Neuronal stem cell (in vitro differentiated cells): Measurements from ENCODE around the gene TACR1.

ENCODE experiments used
- DNase-seq: peaks from one replicate; pipeline ENCODE4 v3.0.0-alpha.2; 2013; ENCODE audit warnings: low spot score
- H2AFZ ChIP-seq: one replicate; pipeline ENCODE4 v1.6.1; 2013; ENCODE audit warnings: mild to moderate bottlenecking, low read length, inconsistent platforms
- H2AK5ac ChIP-seq: 2 replicates; pipeline ENCODE4 v1.6.1; 2013; ENCODE audit warnings: low read depth, mild to moderate bottlenecking, inconsistent platforms, low read length, moderate library complexity, mixed read lengths
- H2BK120ac ChIP-seq: 2 replicates; pipeline ENCODE4 v1.6.1; 2013; ENCODE audit warnings: low read depth, mild to moderate bottlenecking, inconsistent platforms, low read length, moderate library complexity, mixed read lengths
- H2BK12ac ChIP-seq: one replicate; pipeline ENCODE4 v1.6.1; 2013; ENCODE audit warnings: low read length, inconsistent platforms
- H2BK15ac ChIP-seq: 2 replicates; pipeline ENCODE4 v1.6.1; 2013; ENCODE audit warnings: mild to moderate bottlenecking, low read length, inconsistent platforms, mixed read lengths
- H2BK5ac ChIP-seq: one replicate; pipeline ENCODE4 v1.6.1; 2013; ENCODE audit warnings: inconsistent platforms, mild to moderate bottlenecking, low read length, moderate library complexity
- H3K14ac ChIP-seq: one replicate; pipeline ENCODE4 v1.6.1; 2013; ENCODE audit warnings: low read length, inconsistent platforms
- H3K18ac ChIP-seq: 2 replicates; pipeline ENCODE4 v1.6.1; 2013; ENCODE audit warnings: low read length, inconsistent platforms
- H3K23ac ChIP-seq: 2 replicates; pipeline ENCODE4 v1.6.1; 2013; ENCODE audit warnings: low read depth, mild to moderate bottlenecking, mixed read lengths, low read length, inconsistent platforms; ENCODE audit not compliant: poor library complexity
- H3K27ac ChIP-seq: replicated peaks from 3 replicates; pipeline ENCODE4 v1.5.1; 2013; ENCODE audit warnings: low read length, inconsistent platforms
- H3K27me3 ChIP-seq, 3 experiments: 2 replicates each; pipeline ENCODE4 v1.6.1; 2013; ENCODE audit warnings: low read length in 3 of 3, mild to moderate bottlenecking in 2 of 3, inconsistent platforms in 1 of 3, low read depth in 1 of 3, mixed read lengths in 1 of 3, moderate library complexity in 1 of 3; ENCODE audit not compliant: control insufficient read depth in 3 of 3, insufficient read depth in 3 of 3
- H3K36me3 ChIP-seq, 2 donors: replicated peaks in 1 of 2; 2 replicates each; pipeline ENCODE4 v1.6.1; 2013; ENCODE audit warnings: low read length in 2 of 2; ENCODE audit not compliant: control insufficient read depth in 2 of 2, insufficient read depth in 2 of 2
- H3K4ac ChIP-seq: 2 replicates; pipeline ENCODE4 v1.6.1; 2013; ENCODE audit warnings: inconsistent platforms, mild to moderate bottlenecking, low read length, moderate library complexity
- H3K4me1 ChIP-seq, 2 donors: 1 replicate in 1 of 2; 2 replicates in 1 of 2; pipeline ENCODE4 v1.6.1; 2013; ENCODE audit warnings: low read length in 2 of 2, low read depth in 1 of 2; ENCODE audit not compliant: control insufficient read depth in 2 of 2, insufficient read depth in 1 of 2
- H3K4me2 ChIP-seq: one replicate; pipeline ENCODE4 v1.6.1; 2013; ENCODE audit warnings: mild to moderate bottlenecking, low read length, inconsistent platforms; ENCODE audit not compliant: insufficient read depth, poor library complexity, severe bottlenecking
- H3K4me3 ChIP-seq, 2 donors: 2 replicates each; pipeline ENCODE4 v1.5.1; 2013; ENCODE audit warnings: low read length in 2 of 2, mild to moderate bottlenecking in 2 of 2, inconsistent platforms in 1 of 2, moderate library complexity in 1 of 2
- H3K79me1 ChIP-seq: one replicate; pipeline ENCODE4 v1.6.1; 2013; ENCODE audit warnings: low read depth, mild to moderate bottlenecking, inconsistent platforms, low read length, moderate library complexity
- H3K9ac ChIP-seq: one replicate; pipeline ENCODE4 v1.6.1; 2013; ENCODE audit warnings: mild to moderate bottlenecking, low read depth, low read length, inconsistent platforms; ENCODE audit not compliant: poor library complexity
- H3K9me3 ChIP-seq, 2 donors: replicated peaks in 1 of 2; 2 replicates each; pipeline versions ENCODE3 to v1.6.1; 2013; ENCODE audit warnings: low read length in 2 of 2, mild to moderate bottlenecking in 2 of 2, inconsistent platforms in 1 of 2, low read depth in 1 of 2, mixed read lengths in 1 of 2, moderate library complexity in 1 of 2; ENCODE audit not compliant: control insufficient read depth in 2 of 2, insufficient read depth in 1 of 2
- H4K8ac ChIP-seq: one replicate; pipeline ENCODE4 v1.6.1; 2013; ENCODE audit warnings: low read depth, mild to moderate bottlenecking, inconsistent platforms, low read length, moderate library complexity
- H4K91ac ChIP-seq: one replicate; pipeline ENCODE4 v1.6.1; 2013; ENCODE audit warnings: low read length, low read depth, mild to moderate bottlenecking, inconsistent platforms; ENCODE audit not compliant: poor library complexity
- WGBS, 2 donors: extraction: QIAGEN DNeasy Blood & Tissue Kit; methylation state at CpG; one replicate each; pipeline ENCODE4 v1.1.7; 2013; ENCODE audit warnings: missing lambda C conversion rate in 2 of 2, mixed read lengths in 1 of 2; ENCODE audit not compliant: insufficient read length in 2 of 2, insufficient replicate concordance in 1 of 2; ENCODE audit errors: extremely low coverage in 2 of 2; 5-methylcytosine and 5-hydroxymethylcytosine counted together

The TACR1 gene

GRCh38 chr2:75138528-75138927 is 60.8 kb downstream of the TACR1 start:
- Histone ChIP-seq H2AFZ (no peak overlapping the region), H3K18ac (no peak overlapping the region), H4K8ac (no peak overlapping the region), H3K27ac (no peak overlapping the region), H4K91ac (no peak overlapping the region), H3K27me3 (no peaks in the 10 kb centered on the region), H3K36me3 (no peaks in the 10 kb centered on the region), H3K9me3 (no peaks in the 10 kb centered on the region), H2BK5ac (no peak overlapping the region), H3K4me2 (no peak overlapping the region), H2BK12ac (no peak overlapping the region), H2BK120ac (no peak overlapping the region), H3K79me1 (no peaks in the 10 kb centered on the region), H3K4me1 (no peaks in the 10 kb centered on the region), H2AK5ac (no peak overlapping the region), H2BK15ac (no peak overlapping the region), H3K9ac (no peak overlapping the region), H3K14ac (no peak overlapping the region), H3K4ac (no peak overlapping the region), H3K4me3 (no peak overlapping the region), H3K23ac (no peak overlapping the region)
- DNase-seq: no peak
- WGBS, 2 donors: no CpG with 5 or more reads among the region's 1 CpG

DNA sequence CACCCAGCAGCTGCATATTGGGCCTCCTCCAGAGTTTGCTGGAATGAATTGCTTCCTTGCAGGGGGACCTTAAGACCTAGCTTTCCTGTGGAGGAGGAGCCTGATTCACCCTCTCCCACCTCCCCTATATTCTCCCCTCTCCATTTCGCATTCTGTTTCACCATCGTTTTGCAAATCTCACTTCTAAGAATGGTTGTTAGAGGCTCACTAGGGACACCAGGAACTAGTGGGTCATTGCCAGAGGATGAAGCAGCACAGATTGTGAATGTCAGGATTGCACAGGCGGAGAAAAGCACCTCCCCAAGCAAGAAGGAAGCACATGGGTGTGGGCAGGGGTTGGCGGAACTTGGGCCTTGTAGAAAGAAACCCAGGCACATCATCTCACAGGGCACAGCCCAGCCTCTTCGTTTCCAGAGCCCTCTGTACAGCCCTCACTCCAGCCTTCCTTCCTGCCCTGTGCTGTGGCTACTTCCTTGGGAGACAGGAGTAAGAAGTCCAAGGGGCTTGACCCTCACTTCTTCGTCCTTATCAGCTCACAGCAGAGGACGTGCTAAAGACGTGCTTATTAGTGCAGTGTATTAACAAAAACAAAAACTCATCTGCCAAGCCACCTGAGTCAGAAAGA is 63.4 kb downstream of the TACR1 start:
- no CpG with 5 or more reads among the region's 8 CpGs for WGBS, 2 donors
- H3K27ac ChIP-seq: no peak overlapping the region
- H2BK15ac ChIP-seq: no peak overlapping the region

DNA sequence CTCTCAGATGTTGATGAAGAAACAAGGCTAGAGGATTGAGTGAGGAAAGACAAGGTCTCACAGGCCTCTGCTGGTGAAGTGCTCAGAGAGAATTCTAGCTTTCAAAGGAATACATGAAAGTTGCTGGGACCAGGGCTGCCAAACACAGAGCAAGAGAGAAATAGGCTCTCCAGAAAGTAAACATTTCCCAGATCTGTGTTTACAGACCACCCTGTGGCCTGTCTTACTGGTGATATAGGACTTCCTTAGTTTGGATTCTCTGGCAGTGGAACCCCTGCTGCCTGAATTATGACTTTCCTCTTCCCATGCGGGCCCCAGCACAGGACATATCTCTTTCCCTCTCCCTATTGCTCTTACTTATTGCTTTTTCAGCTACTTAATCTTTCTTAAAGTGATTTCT is 64.5 kb downstream of the TACR1 start:
- no peak overlapping the region for H4K91ac ChIP-seq
- no peak overlapping the region for H2BK15ac ChIP-seq
- no peak overlapping the region for H2BK120ac ChIP-seq
- no peak overlapping the region for H3K4me2 ChIP-seq
- H3K4ac ChIP-seq: no peak overlapping the region
- H4K8ac ChIP-seq: no peak overlapping the region
- no peak overlapping the region for H3K4me3 ChIP-seq
- no peak overlapping the region for H2BK12ac ChIP-seq
- DNase-seq: no peak
- WGBS, 2 donors: no CpG with 5 or more reads among the region's 1 CpG
- no peak overlapping the region for H3K23ac ChIP-seq
- H3K9me3 ChIP-seq: no peaks in the 10 kb centered on the region
- no peaks in the 10 kb centered on the region for H3K4me1 ChIP-seq
- H3K79me1 ChIP-seq: no peaks in the 10 kb centered on the region
- no peak overlapping the region for H3K18ac ChIP-seq
- no peak overlapping the region for H2BK5ac ChIP-seq
- no peak overlapping the region for H3K9ac ChIP-seq
- no peak overlapping the region for H3K14ac ChIP-seq
- H2AK5ac ChIP-seq: no peak overlapping the region
- no peak overlapping the region for H3K27ac ChIP-seq
- H3K27me3 ChIP-seq: peaks cover 0 to 2% (median 0%) of the 10 kb centered on the region in 3 experiments
- no peak overlapping the region for H2AFZ ChIP-seq
- H3K36me3 ChIP-seq: no peaks in the 10 kb centered on the region

More for the DNA sequence above, 63.4 kb downstream of the TACR1 start:
- Histone ChIP-seq H3K4me3 (no peak overlapping the region), H2BK12ac (no peak overlapping the region), H4K8ac (no peak overlapping the region), H3K36me3 (no peaks in the 10 kb centered on the region), H3K18ac (no peak overlapping the region), H3K4me1 (no peaks in the 10 kb centered on the region), H3K4ac (no peak overlapping the region), H2BK120ac (no peak overlapping the region), H3K27me3 (peaks cover 0 to 2% (median 0%) of the 10 kb centered on the region in 3 experiments), H3K9me3 (no peaks in the 10 kb centered on the region), H3K23ac (no peak overlapping the region), H2BK5ac (no peak overlapping the region), H2AFZ (no peak overlapping the region), H2AK5ac (no peak overlapping the region), H3K79me1 (no peaks in the 10 kb centered on the region), H4K91ac (no peak overlapping the region), H3K14ac (no peak overlapping the region), H3K4me2 (no peak overlapping the region), H3K9ac (no peak overlapping the region)
- DNase-seq: no peak

DNA sequence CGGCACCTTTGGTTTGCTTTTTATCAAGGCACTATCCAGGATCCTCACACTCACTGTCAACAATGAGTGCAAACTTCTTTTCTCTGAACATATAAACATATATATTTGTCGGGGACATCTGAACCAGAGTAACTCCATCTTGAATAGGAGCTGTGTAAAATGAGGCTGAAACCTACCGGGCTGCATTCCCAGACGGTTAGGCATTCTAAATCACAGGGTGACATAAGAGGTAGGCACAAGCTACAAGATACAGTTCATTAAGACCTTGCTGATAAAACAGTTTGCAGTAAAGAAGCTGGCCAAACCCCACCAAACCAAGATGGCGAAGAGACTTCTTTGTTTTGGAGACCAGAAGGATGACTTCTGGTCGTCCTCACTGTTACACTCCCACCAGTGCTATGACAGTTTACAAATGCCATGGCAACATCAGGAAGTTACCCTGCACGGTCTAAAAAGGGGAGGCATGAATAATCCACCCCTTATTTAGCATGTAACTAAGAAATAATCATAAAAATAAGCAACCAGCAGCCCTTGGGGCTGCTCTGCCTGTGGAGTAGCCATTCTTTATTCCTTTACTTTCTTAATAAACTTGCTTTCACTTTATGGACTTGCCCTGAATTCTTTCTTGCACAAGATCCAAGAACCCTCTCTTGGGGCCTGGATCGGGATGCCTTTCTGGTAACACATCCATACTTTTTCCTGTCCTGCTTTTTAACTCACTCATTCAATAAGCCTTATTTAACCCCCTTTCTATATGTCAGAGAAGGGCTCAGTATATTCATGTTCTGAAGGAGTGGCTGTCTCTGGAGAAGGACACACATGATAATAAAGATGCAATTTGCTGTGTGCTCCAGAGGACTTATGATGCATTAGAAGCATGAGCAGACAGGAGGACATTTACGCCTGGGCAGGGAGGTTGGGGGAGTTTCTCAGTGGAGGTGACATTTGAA is 65.4 kb downstream of the TACR1 start:
- no peak overlapping the region for H3K4me2 ChIP-seq
- no peak overlapping the region for H2BK120ac ChIP-seq
- H3K9ac ChIP-seq: no peak overlapping the region
- no peak overlapping the region for H4K8ac ChIP-seq
- H2AK5ac ChIP-seq: no peak overlapping the region
- H3K14ac ChIP-seq: no peak overlapping the region
- no peak overlapping the region for H2AFZ ChIP-seq
- H3K36me3 ChIP-seq: no peaks in the 10 kb centered on the region
- H3K27ac ChIP-seq: no peak overlapping the region
- no peak overlapping the region for H2BK12ac ChIP-seq
- H3K9me3 ChIP-seq: no peaks in the 10 kb centered on the region
- H3K79me1 ChIP-seq: no peaks in the 10 kb centered on the region
- no peak overlapping the region for H3K4me3 ChIP-seq
- H4K91ac ChIP-seq: no peak overlapping the region
- H3K27me3 ChIP-seq: peaks cover 0 to 2% (median 0%) of the 10 kb centered on the region in 3 experiments
- H3K23ac ChIP-seq: no peak overlapping the region
- DNase-seq: no peak
- no peak overlapping the region for H2BK5ac ChIP-seq
- no peaks in the 10 kb centered on the region for H3K4me1 ChIP-seq
- no CpG with 5 or more reads among the region's 9 CpGs for WGBS, 2 donors
- H2BK15ac ChIP-seq: no peak overlapping the region
- H3K18ac ChIP-seq: no peak overlapping the region
- H3K4ac ChIP-seq: no peak overlapping the region
